Peyer's patch (tissue), 4 donors: ENCODE measurements around the gene SHKBP1. TPM values are rescaled to one million over a fixed set of nuclear protein-coding genes. Genes with fewer than 3 reads are reported as not detected.
"Not testable (repeated sequence)": the region's sequence is repeated elsewhere in the genome, so short reads cannot be mapped to it uniquely, and the experiment has no call there.

ENCODE experiments used
- DNase-seq, 3 donors: peaks; one replicate each; pipeline ENCODE4 v3.0.0-alpha.2; 2017 to 2019
- H3K27ac ChIP-seq, 4 donors: fragments of 200-600 bp; sonication (generic); one replicate each; pipeline ENCODE4 v1.5.1; 2016 to 2019
- H3K27me3 ChIP-seq, 2 donors: fragments of 200-600 bp; sonication (generic); one replicate each; pipeline ENCODE4 v1.5.1; 2019
- H3K36me3 ChIP-seq, 3 donors: fragments of 200-600 bp; sonication (generic); one replicate each; pipeline ENCODE4 v1.5.1; 2016 to 2019
- H3K4me1 ChIP-seq, 4 donors: fragments of 200-600 bp; sonication (generic); one replicate each; pipeline ENCODE4 v1.5.1; 2016 to 2019
- H3K4me3 ChIP-seq, 4 donors: fragments of 200-600 bp; sonication (generic); 1 replicate in 3 of 4; 2 replicates in 1 of 4; pipeline ENCODE4 v1.5.1; 2016 to 2019; ENCODE audit warnings: mild to moderate bottlenecking in 1 of 4
- H3K9me3 ChIP-seq, 4 donors: fragments of 200-600 bp; sonication (generic); one replicate each; pipeline ENCODE4 v1.5.1; 2016 to 2019; ENCODE audit warnings: mild to moderate bottlenecking in 1 of 4
- CTCF ChIP-seq, 6 experiments: fragments of 450-650 bp in 4 of 6; fragments of 200-600 bp in 2 of 6; sonication (generic) in 1 of 6; IDR thresholded peaks; one replicate each; pipeline ENCODE4 v1.5.1; 2017 to 2019; ENCODE audit warnings: antibody characterized with exemption in 6 of 6, mild to moderate bottlenecking in 3 of 6, moderate library complexity in 1 of 6
- POLR2A ChIP-seq, 2 donors: fragments of 450-650 bp; IDR thresholded peaks; one replicate each; pipeline ENCODE4 v1.5.1; 2017; ENCODE audit warnings: antibody characterized with exemption in 2 of 2, mild to moderate bottlenecking in 2 of 2, moderate library complexity in 2 of 2
- total RNA-seq, 4 donors: library from RNA; depleted of rRNA; stranded (reverse); fragments of >200 nt; gene quantifications; one replicate each; pipeline ENCODE4 v1.1.0, GENCODE V29; 2016

SHKBP1 gene
- total RNA-seq, 4 donors from 2014 or later, result 73.4 to 121 (median 99.9) TPM

GRCh38 chr19:40543029-40543597, 33.6 kb upstream of the SHKBP1 start:
- DNase-seq, result no peak
- Histone ChIP-seq H3K4me1 (no peaks in the 10 kb centered on the region), H3K4me3 (no peak overlapping the region), H3K36me3 (no peaks in the 10 kb centered on the region), H3K27ac (no peak overlapping the region), H3K9me3 (no peaks in the 10 kb centered on the region), H3K27me3 (no peaks in the 10 kb centered on the region)
- TF ChIP-seq POLR2A (IDR thresholded peaks at IDR 0.05) (no peak), CTCF (IDR thresholded peaks at IDR 0.05) (no peak)

GRCh38 chr19:40546153-40546841, 30.4 kb upstream of the SHKBP1 start:
- not testable (repeated sequence) for H3K27me3 ChIP-seq, H3K27ac ChIP-seq, DNase-seq, H3K4me3 ChIP-seq, H3K9me3 ChIP-seq, H3K36me3 ChIP-seq, H3K4me1 ChIP-seq

GRCh38 chr19:40547190-40547589, 29.5 kb upstream of the SHKBP1 start:
- H3K4me1 ChIP-seq, H3K9me3 ChIP-seq, H3K4me3 ChIP-seq, H3K27me3 ChIP-seq, H3K27ac ChIP-seq, DNase-seq, H3K36me3 ChIP-seq: not testable (repeated sequence)

- Histone ChIP-seq H3K27ac (no peak overlapping the region), H3K36me3 (no peaks in the 10 kb centered on the region), H3K4me1 (peaks cover 0 to 5% (median 0%) of the 10 kb centered on the region in 4 donors), H3K27me3 (peaks cover 0 to 3% of the 10 kb centered on the region in 2 donors), H3K9me3 (no peaks in the 10 kb centered on the region), H3K4me3 (no peak overlapping the region)
- TF ChIP-seq POLR2A (IDR thresholded peaks at IDR 0.05) (no peak), CTCF (IDR thresholded peaks at IDR 0.05) (no peak)
- no peak for DNase-seq
These were observed 28.8 kb upstream of the SHKBP1 start for GRCh38 chr19:40547836-40548235.

DNA sequence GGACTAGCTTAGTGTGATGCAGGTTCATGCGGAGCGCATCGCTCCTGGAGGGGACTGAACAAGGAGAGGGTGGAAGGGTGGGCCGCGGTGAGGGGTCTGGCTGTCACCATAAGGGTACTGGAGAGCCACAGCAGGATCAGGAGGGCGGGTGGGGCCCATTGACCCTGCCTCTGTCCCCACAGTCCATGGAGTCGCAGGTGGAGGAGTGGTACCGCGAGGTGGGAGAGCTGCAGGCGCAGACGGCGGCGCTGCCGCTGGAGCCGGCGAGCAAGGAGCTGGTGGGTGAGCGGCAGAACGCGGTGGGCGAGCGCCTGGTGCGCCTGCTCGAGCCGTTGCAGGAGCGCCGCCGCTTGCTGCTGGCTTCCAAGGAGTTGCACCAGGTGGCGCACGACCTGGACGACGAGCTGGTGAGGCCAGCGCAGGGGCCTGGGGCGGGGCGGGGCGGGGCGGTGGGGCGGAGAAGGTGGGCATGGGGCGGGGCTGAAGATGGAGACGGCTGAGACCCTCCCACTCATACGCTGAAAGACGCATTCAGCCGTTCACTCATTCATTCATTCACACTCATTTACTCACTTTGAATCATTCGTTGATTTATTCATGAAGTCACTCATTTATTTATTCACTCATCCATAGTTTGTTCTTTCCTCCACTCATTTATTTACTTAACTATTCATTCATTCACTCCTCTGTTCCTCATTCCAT, 27.5 kb upstream of the SHKBP1 start:
- TF ChIP-seq CTCF (IDR thresholded peaks at IDR 0.05), result peak in 5 of 6 experiments; percentile 23 to 58 (median 39)
- TF ChIP-seq POLR2A (IDR thresholded peaks at IDR 0.05), result no peak
- DNase-seq, result peak; percentile 71 to 80 (median 72)
- H3K9me3 ChIP-seq, result no peaks in the 10 kb centered on the region
- H3K27me3 ChIP-seq, result peaks cover 0 to 8% of the 10 kb centered on the region in 2 donors
- H3K27ac ChIP-seq, result no peak overlapping the region
- no peak overlapping the region for H3K4me3 ChIP-seq
- peaks cover 0 to 5% (median 0%) of the 10 kb centered on the region in 4 donors for H3K4me1 ChIP-seq
- H3K36me3 ChIP-seq, result no peaks in the 10 kb centered on the region

DNA sequence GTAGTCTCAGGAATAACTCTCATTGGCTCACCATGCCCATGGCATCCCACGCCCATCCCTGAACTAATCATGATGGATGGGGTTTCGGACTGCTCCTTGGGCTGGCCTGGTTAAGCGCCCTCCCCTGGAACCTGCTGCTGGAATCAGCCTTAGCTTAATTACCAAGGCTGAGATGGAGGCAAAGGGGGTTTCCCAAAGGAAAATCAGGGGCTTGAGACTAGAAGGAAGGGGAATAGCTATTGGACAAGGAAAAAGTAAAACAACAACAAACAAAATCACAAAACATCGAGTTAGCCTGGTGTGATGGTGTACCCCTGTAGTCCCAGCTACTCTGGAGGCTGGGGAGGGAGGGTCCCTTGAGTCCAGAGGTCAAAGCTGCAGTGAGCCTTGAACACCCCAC, 25.7 kb upstream of the SHKBP1 start:
- no peak overlapping the region for H3K4me3 ChIP-seq
- H3K4me1 ChIP-seq, result peaks cover 0 to 5% (median 0%) of the 10 kb centered on the region in 4 donors
- H3K27me3 ChIP-seq, result peaks cover 0 to 14% of the 10 kb centered on the region in 2 donors
- no peak overlapping the region for H3K27ac ChIP-seq
- H3K9me3 ChIP-seq, result no peaks in the 10 kb centered on the region
- TF ChIP-seq CTCF (IDR thresholded peaks at IDR 0.05) (no peak), POLR2A (IDR thresholded peaks at IDR 0.05) (no peak)
- no peak for DNase-seq
- no peaks in the 10 kb centered on the region for H3K36me3 ChIP-seq
